ENCODE data around the gene FPR1.

DNA sequence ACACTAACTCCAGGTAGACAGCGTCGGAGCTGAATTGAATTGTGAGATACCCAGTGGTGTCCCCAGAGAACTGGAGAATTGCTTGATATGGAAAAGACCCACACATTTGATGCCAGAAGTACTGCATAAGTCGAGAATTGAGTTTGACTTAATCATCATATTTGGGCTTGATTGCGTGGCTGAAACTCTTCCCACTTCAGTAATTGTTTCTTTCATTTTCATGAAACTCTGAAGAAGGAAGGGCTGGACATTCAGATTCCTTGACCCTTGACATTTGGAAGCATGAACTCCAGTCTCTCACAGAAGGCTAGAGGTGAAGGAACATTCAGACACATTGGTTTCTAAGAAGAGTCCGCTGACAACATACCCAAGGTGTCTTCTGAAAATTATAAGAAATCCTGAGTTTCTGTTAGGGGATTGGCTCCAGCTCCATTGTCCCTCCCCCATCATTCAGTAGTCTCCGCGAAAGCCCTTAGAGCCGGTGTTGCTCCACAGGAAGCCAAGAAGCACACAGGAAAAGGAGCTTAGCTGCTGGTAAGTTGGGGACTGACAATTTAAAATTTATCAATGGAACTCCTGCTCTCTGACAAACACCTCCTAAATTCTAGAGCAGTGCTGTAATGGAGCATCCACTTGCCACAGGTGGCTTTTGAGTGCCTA lies 9.1 kb upstream of the FPR1 start, which contains the start of gene FPR2:
- TF ChIP-seq, protein P1, sequence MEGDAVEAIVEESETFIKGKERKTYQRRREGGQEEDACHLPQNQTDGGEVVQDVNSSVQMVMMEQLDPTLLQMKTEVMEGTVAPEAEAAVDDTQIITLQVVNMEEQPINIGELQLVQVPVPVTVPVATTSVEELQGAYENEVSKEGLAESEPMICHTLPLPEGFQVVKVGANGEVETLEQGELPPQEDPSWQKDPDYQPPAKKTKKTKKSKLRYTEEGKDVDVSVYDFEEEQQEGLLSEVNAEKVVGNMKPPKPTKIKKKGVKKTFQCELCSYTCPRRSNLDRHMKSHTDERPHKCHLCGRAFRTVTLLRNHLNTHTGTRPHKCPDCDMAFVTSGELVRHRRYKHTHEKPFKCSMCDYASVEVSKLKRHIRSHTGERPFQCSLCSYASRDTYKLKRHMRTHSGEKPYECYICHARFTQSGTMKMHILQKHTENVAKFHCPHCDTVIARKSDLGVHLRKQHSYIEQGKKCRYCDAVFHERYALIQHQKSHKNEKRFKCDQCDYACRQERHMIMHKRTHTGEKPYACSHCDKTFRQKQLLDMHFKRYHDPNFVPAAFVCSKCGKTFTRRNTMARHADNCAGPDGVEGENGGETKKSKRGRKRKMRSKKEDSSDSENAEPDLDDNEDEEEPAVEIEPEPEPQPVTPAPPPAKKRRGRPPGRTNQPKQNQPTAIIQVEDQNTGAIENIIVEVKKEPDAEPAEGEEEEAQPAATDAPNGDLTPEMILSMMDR (IDR thresholded peaks at IDR 0.05), result no peak
- peak; percentile 22 for TF ChIP-seq POLR2A (IDR thresholded peaks at IDR 0.05)
